HepG2 (cell line): ENCODE measurements around the gene THAP2. TPM values are rescaled to one million over a fixed set of nuclear protein-coding genes. Genes with fewer than 3 reads are reported as not detected.

Source experiments
- HDAC1 ChIP-seq: sonication (generic); formaldehyde crosslinking; IDR thresholded peaks from 2 replicates; pipeline ENCODE4 v1.5.1; 2020; ENCODE audit warnings: mild to moderate bottlenecking, missing genetic modification reagents
- MTF2 ChIP-seq: sonication (generic); formaldehyde crosslinking; IDR thresholded peaks from 2 replicates; pipeline ENCODE4 v1.5.0; 2020; ENCODE audit warnings: missing genetic modification reagents, borderline replicate concordance
- NFATC3 ChIP-seq: sonication (generic); formaldehyde crosslinking; IDR thresholded peaks from 2 replicates; pipeline ENCODE4 v1.5.1; 2020; ENCODE audit warnings: mild to moderate bottlenecking, missing genetic modification reagents
- PHB2 ChIP-seq: fragments of 450-650 bp; IDR thresholded peaks from 2 replicates; pipeline ENCODE4 v1.6.1; 2018; ENCODE audit not compliant: partially characterized antibody
- PLSCR1 ChIP-seq: sonication (generic); formaldehyde crosslinking; IDR thresholded peaks from 2 replicates; pipeline ENCODE4 v1.5.0; 2020; ENCODE audit warnings: missing genetic modification reagents, mild to moderate bottlenecking, borderline replicate concordance
- RCOR2 ChIP-seq: IDR thresholded peaks from 2 replicates; pipeline ENCODE4 v1.6.1; 2016; ENCODE audit warnings: missing biosample characterization, missing genetic modification reagents
- SNAI1 ChIP-seq: sonication (generic); formaldehyde crosslinking; IDR thresholded peaks from 2 replicates; pipeline ENCODE4 v1.5.0; 2020; ENCODE audit warnings: mild to moderate bottlenecking, missing genetic modification reagents, borderline replicate concordance
- SNAPC4 ChIP-seq: sonication (generic); formaldehyde crosslinking; IDR thresholded peaks from 2 replicates; pipeline ENCODE4 v1.4.0; 2020; ENCODE audit warnings: mild to moderate bottlenecking, missing genetic modification reagents
- SP140L ChIP-seq: sonication (generic); formaldehyde crosslinking; IDR thresholded peaks from 2 replicates; pipeline ENCODE4 v1.4.0; 2020; ENCODE audit warnings: missing genetic modification reagents, borderline replicate concordance
- TEAD2 ChIP-seq: sonication (generic); formaldehyde crosslinking; IDR thresholded peaks from 2 replicates; pipeline ENCODE4 v1.9.0; 2021; ENCODE audit warnings: missing genetic modification reagents
- ZFP36 ChIP-seq: fragments of 150-350 bp; IDR thresholded peaks from 2 replicates; pipeline ENCODE4 v1.6.1; 2018; ENCODE audit warnings: borderline replicate concordance, low read length, low read depth; ENCODE audit not compliant: partially characterized antibody
- ZFX ChIP-seq: sonication (generic); formaldehyde crosslinking; IDR thresholded peaks from 2 replicates; pipeline ENCODE4 v1.4.0; 2020; ENCODE audit warnings: mild to moderate bottlenecking, low read depth, missing genetic modification reagents, moderate library complexity
- ZNF33B ChIP-seq: sonication (generic); formaldehyde crosslinking; IDR thresholded peaks from 2 replicates; pipeline ENCODE4 v1.5.1; 2020; ENCODE audit warnings: mild to moderate bottlenecking, missing genetic modification reagents
- ZNF530 ChIP-seq: sonication (generic); formaldehyde crosslinking; IDR thresholded peaks from 2 replicates; pipeline ENCODE4 v1.5.0; 2020; ENCODE audit warnings: low read depth, mild to moderate bottlenecking, missing genetic modification reagents
- polyA plus RNA-seq, 8 experiments: library from polyadenylated mRNA; depleted of rRNA in 3 of 8; stranded (reverse) in 7 of 8; unstranded in 1 of 8; fragments of >200 nt; fragmentation: Illumina TruSeq in 4 of 8; extraction: Trizol in 4 of 8; gene quantifications; 2 replicates each; pipeline versions ENCODE4 v1.2.1 to v1.2.3, GENCODE V29; 2011 to 2016; ENCODE audit warnings: low read depth in 4 of 8, missing spikeins in 1 of 8, mixed read lengths in 1 of 8; ENCODE audit not compliant: insufficient read depth in 1 of 8
- total RNA-seq, 5 experiments: library from RNA; depleted of rRNA; stranded (reverse); fragments of >200 nt; fragmentation: Illumina TruSeq; extraction: Trizol; gene quantifications; 2 replicates each; pipeline ENCODE4 v1.2.3, GENCODE V29; 2016; ENCODE audit warnings: low read depth in 1 of 5
- TF ChIP-seq, protein P1 (sequence below): sonication (generic); formaldehyde crosslinking; IDR thresholded peaks from 2 replicates; pipeline ENCODE4 v1.5.0; 2020; ENCODE audit warnings: missing genetic modification reagents
- TF ChIP-seq, protein P2 (sequence below): sonication (generic); formaldehyde crosslinking; IDR thresholded peaks from 2 replicates; pipeline ENCODE4 v1.5.0; 2020; ENCODE audit warnings: missing genetic modification reagents
- TF ChIP-seq, protein P3 (sequence below): IDR thresholded peaks from 2 replicates; pipeline ENCODE4 v1.6.1; 2016; ENCODE audit warnings: low read depth
- TF ChIP-seq, protein P4 (sequence below): sonication (generic); formaldehyde crosslinking; IDR thresholded peaks from 2 replicates; pipeline ENCODE4 v1.4.0; 2020; ENCODE audit warnings: mild to moderate bottlenecking, missing genetic modification reagents

Gene THAP2
- total and polyA plus RNA-seq, 2 of the 13 experiments (the other 11 are each of a cell fraction or from before 2014, with no cell fraction given): 5.2 to 6.2 TPM

DNA sequence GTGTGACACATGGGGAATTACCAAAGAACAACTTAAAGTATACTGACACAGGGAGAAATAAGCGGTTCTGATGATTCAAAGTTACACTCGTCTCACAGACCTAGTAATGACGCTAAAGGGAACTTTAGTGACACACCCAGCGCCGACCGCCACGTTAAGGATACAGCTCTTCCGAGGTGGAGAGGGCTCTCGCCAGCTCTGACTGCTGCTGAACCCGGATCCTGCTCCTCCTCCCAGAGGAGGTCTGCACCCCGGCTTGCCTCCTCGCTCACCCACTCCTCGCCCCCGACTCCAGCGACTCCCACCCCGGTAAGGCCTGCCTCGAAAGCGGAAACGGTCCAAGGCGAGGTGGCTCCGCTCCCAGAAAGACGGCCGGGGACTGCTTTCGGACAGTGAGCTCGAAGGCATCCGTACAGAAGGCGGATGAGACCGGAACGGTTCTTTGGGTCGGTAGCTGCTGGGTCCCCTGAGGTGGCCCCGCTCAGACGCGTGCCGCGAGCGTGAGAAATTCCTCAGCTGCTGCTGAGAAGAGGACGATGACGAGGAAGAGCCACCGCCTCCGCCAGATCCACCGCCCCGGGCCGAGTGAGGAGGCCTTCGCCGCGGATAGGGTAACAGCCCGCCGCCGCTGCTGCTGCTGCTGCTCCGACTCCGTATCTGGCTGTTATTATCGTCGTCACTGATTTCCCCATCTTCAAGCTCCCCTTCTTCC lies 1.1 kb upstream of the THAP2 start (continued):
- no peak for TF ChIP-seq SNAI1 (CRISPR knock-in tag)
- TF ChIP-seq HDAC1 (CRISPR knock-in tag): no peak
- no peak for TF ChIP-seq RCOR2
- TF ChIP-seq, protein P1, sequence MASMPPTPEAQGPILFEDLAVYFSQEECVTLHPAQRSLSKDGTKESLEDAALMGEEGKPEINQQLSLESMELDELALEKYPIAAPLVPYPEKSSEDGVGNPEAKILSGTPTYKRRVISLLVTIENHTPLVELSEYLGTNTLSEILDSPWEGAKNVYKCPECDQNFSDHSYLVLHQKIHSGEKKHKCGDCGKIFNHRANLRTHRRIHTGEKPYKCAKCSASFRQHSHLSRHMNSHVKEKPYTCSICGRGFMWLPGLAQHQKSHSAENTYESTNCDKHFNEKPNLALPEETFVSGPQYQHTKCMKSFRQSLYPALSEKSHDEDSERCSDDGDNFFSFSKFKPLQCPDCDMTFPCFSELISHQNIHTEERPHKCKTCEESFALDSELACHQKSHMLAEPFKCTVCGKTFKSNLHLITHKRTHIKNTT (CRISPR knock-in tag): no peak
- TF ChIP-seq ZFP36: no peak
- TF ChIP-seq MTF2 (CRISPR knock-in tag): no peak
- TF ChIP-seq NFATC3: 0 out of 2 replicates have a peak, but pooled peaks have one; percentile 10
- TF ChIP-seq, protein P2, sequence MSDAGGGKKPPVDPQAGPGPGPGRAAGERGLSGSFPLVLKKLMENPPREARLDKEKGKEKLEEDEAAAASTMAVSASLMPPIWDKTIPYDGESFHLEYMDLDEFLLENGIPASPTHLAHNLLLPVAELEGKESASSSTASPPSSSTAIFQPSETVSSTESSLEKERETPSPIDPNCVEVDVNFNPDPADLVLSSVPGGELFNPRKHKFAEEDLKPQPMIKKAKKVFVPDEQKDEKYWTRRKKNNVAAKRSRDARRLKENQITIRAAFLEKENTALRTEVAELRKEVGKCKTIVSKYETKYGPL (CRISPR knock-in tag): no peak
- no peak for TF ChIP-seq SP140L
- TF ChIP-seq ZFX (CRISPR knock-in tag): peak; percentile 77; the same call in 1 of the 2 replicates
- TF ChIP-seq ZNF33B: 0 out of 2 replicates have a peak, but pooled peaks have one; percentile 25
- TF ChIP-seq, protein P3, sequence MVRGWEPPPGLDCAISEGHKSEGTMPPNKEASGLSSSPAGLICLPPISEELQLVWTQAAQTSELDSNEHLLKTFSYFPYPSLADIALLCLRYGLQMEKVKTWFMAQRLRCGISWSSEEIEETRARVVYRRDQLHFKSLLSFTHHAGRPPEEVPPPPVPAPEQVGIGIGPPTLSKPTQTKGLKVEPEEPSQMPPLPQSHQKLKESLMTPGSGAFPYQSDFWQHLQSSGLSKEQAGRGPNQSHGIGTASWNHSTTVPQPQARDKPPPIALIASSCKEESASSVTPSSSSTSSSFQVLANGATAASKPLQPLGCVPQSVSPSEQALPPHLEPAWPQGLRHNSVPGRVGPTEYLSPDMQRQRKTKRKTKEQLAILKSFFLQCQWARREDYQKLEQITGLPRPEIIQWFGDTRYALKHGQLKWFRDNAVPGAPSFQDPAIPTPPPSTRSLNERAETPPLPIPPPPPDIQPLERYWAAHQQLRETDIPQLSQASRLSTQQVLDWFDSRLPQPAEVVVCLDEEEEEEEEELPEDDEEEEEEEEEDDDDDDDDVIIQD (CRISPR knock-in tag): no peak
- TF ChIP-seq SNAPC4: no peak; the same call in 1 of the 2 replicates
- TF ChIP-seq ZNF530 (CRISPR knock-in tag): no peak
- TF ChIP-seq, protein P4, sequence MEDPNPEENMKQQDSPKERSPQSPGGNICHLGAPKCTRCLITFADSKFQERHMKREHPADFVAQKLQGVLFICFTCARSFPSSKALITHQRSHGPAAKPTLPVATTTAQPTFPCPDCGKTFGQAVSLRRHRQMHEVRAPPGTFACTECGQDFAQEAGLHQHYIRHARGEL (CRISPR knock-in tag): 0 out of 2 replicates have a peak, but pooled peaks have one; percentile 54
- no peak; the same call in 1 of the 2 replicates for TF ChIP-seq PLSCR1
- no peak for TF ChIP-seq PHB2
- TF ChIP-seq TEAD2: no peak
